Measurements from ENCODE around the gene TH. TPM values are rescaled to one million over a fixed set of nuclear protein-coding genes. Genes with fewer than 3 reads are reported as not detected.
A peak's percentile ranks its signal among the peaks of the same experiment; 100 is the strongest.

TH gene
- total RNA-seq, 1 donor = not detected

DNA sequence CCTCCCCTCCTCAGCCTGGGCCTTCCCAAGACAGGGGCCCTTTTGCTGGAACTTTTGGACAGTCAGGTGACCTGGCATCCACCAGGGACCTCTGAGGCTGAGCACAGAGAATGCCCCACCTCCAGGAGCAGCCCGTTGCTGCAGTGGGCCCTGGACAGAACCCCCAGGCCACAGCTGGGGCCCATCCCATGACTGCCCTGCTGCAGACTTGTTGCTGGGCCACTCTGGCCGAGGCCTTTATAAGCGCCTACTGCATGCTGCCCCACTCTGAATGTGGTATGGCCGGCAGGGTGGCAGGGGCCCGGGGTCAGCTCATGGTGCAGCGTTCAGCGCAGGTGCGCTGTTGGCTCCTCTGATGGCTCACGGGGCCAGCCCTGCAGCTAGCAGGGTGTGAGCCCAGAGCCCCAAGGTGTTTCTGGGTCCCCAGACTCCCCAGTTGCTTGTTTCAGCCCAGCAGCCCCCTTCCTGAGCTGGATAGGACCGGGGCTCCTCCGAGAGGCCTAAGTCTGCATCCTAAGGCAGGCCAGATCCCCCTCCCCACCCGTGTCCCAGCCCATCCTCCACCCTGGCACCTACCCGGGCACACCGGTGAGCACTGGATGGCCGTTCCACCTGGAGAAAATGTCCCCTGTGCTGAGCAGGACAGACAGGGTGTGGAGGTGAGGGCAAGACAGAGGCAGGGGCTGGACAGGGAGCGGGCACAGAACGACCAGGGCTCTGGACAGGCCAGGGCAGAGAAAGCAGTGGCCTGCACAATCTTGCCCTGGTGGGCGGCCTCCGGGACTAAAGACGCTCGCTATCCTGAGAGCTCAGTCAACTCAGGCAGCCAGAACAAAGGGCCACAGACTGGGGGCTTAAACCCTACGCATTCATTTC is 28.1 kb upstream of the TH start:
- no peaks in the 10 kb centered on the region for H3K79me2 ChIP-seq (ENCODE audit: insufficient read depth, low read length)
- TF ChIP-seq, protein P1, sequence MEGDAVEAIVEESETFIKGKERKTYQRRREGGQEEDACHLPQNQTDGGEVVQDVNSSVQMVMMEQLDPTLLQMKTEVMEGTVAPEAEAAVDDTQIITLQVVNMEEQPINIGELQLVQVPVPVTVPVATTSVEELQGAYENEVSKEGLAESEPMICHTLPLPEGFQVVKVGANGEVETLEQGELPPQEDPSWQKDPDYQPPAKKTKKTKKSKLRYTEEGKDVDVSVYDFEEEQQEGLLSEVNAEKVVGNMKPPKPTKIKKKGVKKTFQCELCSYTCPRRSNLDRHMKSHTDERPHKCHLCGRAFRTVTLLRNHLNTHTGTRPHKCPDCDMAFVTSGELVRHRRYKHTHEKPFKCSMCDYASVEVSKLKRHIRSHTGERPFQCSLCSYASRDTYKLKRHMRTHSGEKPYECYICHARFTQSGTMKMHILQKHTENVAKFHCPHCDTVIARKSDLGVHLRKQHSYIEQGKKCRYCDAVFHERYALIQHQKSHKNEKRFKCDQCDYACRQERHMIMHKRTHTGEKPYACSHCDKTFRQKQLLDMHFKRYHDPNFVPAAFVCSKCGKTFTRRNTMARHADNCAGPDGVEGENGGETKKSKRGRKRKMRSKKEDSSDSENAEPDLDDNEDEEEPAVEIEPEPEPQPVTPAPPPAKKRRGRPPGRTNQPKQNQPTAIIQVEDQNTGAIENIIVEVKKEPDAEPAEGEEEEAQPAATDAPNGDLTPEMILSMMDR (IDR thresholded peaks at IDR 0.05; ENCODE audit: extremely low read depth, low read depth, low read length) = no peak

DNA sequence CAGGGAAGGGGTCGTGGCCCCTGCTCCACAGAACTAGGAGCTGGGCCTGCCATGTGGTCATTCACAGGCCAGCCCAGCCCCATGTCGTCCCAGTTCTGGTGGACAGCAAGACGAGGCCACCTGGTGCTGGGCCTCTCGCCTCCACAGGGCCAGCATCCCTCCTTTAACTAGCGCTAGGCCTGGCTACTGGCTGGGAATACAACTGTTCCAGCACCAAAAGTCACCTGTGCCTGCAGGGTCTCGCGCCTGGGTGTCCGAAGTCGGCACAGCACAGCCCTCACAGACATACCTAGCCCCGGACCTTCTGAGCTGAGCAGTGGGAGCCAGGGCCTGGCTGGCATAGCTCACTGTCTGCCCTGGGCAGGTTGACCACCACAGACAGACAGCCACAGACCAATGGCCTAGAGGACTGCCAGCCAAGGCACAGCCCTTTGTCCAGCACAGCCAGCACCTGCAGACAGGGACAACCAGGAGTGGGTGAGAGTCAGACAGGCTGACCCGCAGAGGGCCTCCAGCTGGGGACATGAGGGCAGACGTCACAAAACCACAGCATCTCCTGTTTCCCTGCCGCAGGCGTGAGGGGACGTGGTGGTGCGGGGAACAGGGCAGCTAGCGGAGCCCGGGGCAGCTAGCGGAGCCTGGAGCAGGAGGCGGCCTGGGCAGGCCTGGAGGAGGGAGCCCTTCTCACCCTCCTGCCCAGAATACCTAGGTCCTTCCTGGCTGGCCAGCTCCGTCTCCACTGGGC is 27.2 kb upstream of the TH start:
- H3K27me3 ChIP-seq (ENCODE audit: insufficient read depth, low read length) = peaks cover 6% of the 10 kb centered on the region
- no peaks in the 10 kb centered on the region for H3K36me3 ChIP-seq (ENCODE audit: insufficient read depth, low read length)
- H4K20me1 ChIP-seq (ENCODE audit: insufficient read depth, low read length) = no peaks in the 10 kb centered on the region
- H2AFZ ChIP-seq (ENCODE audit: low read length) = no peak overlapping the region
- H3K4me3 ChIP-seq (ENCODE audit: insufficient read depth, low read length) = no peak overlapping the region
- H3K4me2 ChIP-seq (ENCODE audit: insufficient read depth, low read length) = no peak overlapping the region
- H3K9me3 ChIP-seq (ENCODE audit: low read depth, low read length) = no peaks in the 10 kb centered on the region
- TF ChIP-seq, protein P1 (IDR thresholded peaks at IDR 0.05; ENCODE audit: extremely low read depth, low read depth, low read length) = no peak
- no peaks in the 10 kb centered on the region for H3K4me1 ChIP-seq (ENCODE audit: insufficient read depth, low read length)
- DNase-seq (ENCODE audit: insufficient read length, low spot score, missing footprints) = peak; percentile 89
- no peak overlapping the region for H3K27ac ChIP-seq (ENCODE audit: low read depth, low read length)
- H3K79me2 ChIP-seq (ENCODE audit: insufficient read depth, low read length) = no peaks in the 10 kb centered on the region

More for the DNA sequence above, 28.1 kb upstream of the TH start:
- Histone ChIP-seq H3K36me3 (ENCODE audit: insufficient read depth, low read length) (no peaks in the 10 kb centered on the region), H2AFZ (ENCODE audit: low read length) (no peak overlapping the region), H3K4me1 (ENCODE audit: insufficient read depth, low read length) (no peaks in the 10 kb centered on the region), H3K9me3 (ENCODE audit: low read depth, low read length) (no peaks in the 10 kb centered on the region), H3K4me2 (ENCODE audit: insufficient read depth, low read length) (no peak overlapping the region), H3K27ac (ENCODE audit: low read depth, low read length) (no peak overlapping the region), H3K4me3 (ENCODE audit: insufficient read depth, low read length) (no peak overlapping the region), H4K20me1 (ENCODE audit: insufficient read depth, low read length) (no peaks in the 10 kb centered on the region), H3K27me3 (ENCODE audit: insufficient read depth, low read length) (peaks cover 6% of the 10 kb centered on the region)
- DNase-seq (ENCODE audit: insufficient read length, low spot score, missing footprints) = peak; percentile 68

DNA sequence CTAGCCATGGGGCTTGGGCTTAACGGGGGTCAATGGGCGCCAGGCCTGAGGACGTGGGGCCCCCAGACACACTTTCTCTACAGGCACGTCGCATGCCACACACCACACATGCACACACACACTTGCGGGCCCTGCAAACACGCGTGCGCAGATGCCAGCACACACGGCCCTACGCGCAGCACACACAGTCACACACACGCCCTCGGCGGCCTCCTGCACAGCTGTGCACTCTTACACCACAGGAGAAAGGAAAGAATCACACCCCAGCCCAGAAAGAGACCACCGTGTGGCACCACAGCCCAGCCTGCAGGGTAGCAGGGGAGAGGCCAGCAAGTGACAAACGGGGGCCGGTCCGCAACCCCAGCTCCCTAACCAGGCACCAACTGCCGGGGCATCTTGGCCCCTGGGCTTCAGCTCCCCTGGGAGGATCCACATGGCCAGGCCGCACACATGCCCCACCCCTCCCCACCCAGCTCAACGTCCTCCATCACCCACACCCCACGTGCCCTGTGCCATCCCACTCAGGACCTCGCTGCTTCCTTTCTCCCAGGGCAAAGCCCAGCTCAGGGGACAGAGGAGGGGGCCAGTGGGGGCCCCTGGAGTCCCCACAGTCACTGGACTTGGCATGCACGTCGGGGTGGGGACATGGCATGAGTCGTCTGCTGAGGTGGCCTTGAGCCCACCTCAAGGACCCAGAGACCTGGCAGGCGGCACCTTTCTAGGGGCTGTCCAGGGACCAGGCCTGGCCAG is 26.3 kb upstream of the TH start:
- Histone ChIP-seq H3K27me3 (ENCODE audit: insufficient read depth, low read length) (peaks cover 6% of the 10 kb centered on the region), H3K27ac (ENCODE audit: low read depth, low read length) (no peak overlapping the region), H2AFZ (ENCODE audit: low read length) (no peak overlapping the region), H3K4me2 (ENCODE audit: insufficient read depth, low read length) (no peak overlapping the region), H3K9me3 (ENCODE audit: low read depth, low read length) (no peaks in the 10 kb centered on the region), H4K20me1 (ENCODE audit: insufficient read depth, low read length) (no peaks in the 10 kb centered on the region), H3K4me1 (ENCODE audit: insufficient read depth, low read length) (no peaks in the 10 kb centered on the region), H3K79me2 (ENCODE audit: insufficient read depth, low read length) (no peaks in the 10 kb centered on the region), H3K36me3 (ENCODE audit: insufficient read depth, low read length) (no peaks in the 10 kb centered on the region), H3K4me3 (ENCODE audit: insufficient read depth, low read length) (no peak overlapping the region)
- DNase-seq (ENCODE audit: insufficient read length, low spot score, missing footprints) = peak; percentile 72
- TF ChIP-seq, protein P1 (IDR thresholded peaks at IDR 0.05; ENCODE audit: extremely low read depth, low read depth, low read length) = no peak

All from osteoblast (primary cell).